ENCODE data around the gene TMIGD2.
"Not testable (repeated sequence)": the region's sequence is repeated elsewhere in the genome, so short reads cannot be mapped to it uniquely, and the experiment has no call there.

TMIGD2 gene

DNA sequence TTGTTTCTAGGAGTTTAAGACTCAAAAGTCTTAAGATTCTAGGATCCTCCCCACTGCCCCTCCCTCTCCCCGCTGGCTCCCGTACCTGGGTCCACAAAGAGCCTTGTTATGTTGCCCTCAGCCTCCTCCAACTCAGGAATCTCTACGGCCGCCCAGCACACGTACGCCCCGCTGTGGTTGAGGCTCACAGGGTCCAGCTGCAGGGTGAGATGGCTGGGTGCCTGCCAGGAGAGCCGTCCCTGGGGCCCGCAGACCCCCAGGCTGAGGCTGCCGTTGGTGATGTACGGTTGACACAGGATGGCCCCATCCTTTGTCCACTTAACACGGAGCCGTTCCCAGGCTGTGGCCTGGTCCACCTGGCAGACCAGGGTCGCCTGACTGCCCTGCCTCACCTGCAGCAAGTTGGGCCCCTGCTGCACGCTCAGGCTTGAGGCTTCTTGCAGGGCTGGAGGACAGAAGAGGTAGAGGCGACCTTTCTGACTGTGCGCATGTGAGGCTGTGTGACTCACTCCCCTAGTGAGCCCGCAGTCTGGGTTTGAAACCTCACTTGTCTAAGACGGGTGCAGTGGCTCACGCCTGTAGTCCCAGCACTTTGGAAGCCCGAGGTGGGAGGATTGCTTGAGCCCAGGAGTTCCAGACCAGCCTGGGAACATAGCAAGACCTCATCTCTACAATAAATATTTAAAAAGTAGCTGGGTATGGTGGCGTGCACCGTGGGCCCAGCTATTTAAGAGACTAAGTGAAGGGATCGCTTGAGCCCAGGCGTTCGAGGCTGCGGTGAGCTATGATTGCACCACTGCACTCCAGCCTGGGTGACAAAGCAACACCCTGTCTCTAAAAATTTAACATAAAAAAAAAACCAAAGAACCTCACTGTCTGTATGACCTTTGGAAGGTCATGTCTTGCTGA is 4.0 kb downstream of the TMIGD2 start:
- DNase-seq (ENCODE audit: low read depth): no peak

DNA sequence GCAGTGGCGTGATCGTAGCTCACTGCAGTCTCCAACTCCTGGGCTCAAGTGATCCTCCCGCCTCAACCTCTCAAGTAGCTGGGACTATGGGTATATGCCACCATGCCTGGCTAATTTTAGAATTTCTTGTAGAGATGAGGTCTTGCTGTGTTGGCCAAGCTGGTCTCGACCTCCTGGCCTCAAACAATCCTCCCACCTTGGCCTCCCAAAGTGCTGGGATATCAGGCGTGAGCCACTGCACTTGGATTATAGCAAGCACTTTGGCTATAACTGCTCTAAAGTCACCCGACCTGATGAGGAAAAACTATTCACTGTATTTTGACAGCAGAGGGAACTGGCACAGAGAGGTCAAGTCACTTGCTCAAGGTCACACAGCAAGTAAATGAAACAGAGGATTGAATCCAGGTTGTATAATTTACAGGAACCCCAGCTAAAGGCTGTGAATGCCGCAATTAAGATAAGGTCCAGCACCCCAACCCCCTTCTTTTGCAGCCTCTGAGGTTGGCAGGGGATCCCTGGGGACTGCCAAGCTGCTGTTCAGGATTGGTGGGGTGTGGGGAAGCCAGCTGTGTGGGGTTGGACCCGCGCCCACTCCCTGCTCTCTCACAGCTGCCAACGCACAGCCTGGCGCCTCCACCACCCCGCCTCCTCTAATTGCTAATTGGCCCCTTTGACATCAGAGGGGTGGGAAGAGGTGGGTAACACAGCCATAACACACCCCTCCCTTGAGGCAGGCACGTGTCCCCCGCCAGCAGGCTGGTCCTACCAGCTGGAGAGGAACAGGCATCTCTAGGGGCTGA is 6.0 kb downstream of the TMIGD2 start:
- DNase-seq (ENCODE audit: low read depth): no peak

DNA sequence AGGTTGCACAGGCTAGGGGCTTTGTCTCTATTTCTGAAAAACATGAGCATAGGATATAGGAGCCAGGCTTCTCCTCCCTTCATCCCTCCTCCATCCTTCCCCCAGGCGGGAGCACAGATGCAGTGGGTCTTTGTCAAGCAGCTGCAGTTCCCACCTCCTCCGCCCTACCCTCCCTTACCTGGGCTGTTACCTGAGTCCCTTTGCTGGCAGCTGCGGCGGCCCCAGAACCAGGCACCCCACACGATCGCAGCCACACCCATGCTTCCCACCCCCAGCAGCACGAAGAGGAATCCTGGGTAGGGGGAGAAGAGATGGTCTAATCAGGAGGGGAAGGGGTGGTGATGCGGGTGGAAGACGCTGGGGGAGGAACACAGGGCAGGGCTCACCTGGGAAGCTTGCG is 7.8 kb downstream of the TMIGD2 start:
- DNase-seq (ENCODE audit: low read depth): no peak

DNA sequence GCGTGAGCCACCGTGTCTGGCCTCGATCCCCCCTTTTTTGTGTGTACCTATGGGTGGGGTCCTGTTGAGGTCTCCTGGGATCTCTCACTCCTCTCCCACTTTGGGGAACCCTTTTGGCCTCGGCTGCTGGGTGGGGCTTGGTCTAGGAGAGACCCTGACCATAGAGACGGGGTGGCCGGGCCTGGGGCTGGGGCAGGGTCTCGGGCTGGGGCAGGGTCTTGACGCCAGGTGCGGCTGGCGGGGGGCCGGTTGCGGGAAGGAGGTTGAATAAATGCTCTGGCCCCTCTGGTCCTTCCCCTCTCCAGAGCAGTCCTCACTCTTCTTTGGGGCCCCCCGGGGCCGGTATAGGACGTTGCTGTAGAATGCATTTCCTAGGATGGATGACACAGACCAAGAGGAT is 9.7 kb downstream of the TMIGD2 start:
- no peak for DNase-seq (ENCODE audit: low read depth)

DNA sequence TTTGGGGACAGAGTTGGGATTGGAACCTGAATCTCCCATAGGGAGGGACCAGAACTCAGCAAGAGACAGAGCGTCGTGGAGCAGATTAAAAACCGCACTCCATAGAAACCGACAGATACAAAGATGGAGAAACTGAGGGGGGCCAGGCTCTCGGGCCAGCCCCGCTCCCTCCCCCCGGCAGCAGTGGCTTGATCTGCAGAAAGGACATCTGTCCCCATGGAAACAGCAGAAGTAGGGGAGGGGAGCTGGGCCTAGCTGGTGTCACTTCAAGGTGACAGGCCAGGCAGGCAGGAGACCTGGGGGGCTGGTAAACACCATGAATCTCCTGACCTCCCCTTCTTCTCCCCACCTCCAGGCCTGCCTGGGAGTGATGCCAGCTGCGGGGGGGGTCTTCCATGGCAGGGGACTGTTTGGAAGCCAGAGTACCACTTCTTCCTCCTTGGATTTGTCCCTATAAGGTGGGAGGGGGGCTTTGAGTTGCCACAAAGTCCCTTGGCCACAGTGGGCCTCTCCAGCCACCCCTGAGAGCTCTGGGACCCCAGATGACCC is 10.9 kb downstream of the TMIGD2 start:
- DNase-seq (ENCODE audit: low read depth): no peak

DNA sequence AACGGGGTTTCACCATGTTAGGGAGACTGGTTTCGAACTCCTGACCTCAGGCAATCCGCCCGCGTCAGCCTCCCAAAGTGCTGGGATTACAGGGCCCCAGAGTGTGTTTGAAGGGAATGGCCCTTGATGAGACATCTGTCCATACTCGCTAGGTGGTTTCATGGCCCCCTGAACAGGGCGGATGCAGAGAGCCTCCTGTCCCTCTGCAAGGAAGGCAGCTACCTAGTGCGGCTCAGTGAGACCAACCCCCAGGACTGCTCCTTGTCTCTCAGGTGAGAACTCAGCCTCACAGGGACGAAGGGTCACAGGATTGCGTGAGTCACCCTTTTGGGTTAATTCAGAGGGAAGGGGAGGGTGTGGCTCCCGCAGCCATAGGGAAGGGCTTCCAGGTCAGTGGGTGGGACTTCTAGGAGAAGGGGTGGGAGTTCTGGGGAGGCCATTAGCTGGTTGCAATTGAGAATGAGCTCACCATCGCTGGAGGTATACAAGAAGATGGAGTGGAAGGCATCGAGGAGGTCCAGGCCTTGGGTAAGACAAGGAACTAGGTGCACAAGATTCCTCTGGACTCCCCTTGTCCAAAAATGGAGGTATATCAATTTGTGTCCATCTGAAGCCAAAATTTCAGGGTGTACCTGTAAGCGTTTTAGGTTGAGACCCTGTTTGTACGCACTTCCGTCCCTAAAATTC is 14.0 kb downstream of the TMIGD2 start:
- no peak for DNase-seq (ENCODE audit: low read depth)

DNA sequence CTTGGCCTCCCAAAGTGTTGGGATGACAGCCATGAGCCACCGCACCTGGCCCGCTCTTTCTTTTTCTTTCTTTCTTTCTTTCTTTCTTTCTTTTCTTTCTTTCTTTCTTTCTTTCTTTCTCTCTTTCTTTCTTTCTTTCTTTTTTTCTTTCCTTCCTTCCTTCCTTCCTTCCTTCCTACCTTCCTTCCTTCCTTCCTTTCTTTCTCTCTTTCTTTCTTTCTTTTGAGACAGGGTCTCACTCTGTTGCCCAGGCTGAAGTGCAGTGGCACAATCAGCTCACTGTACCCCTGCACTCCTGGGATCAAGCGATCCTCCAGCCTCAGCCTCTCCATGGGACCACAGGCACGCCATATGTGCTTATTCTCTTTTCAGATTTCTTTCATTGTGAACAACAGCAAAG is 16.0 kb downstream of the TMIGD2 start:
- DNase-seq (ENCODE audit: low read depth): not testable (repeated sequence)

DNA sequence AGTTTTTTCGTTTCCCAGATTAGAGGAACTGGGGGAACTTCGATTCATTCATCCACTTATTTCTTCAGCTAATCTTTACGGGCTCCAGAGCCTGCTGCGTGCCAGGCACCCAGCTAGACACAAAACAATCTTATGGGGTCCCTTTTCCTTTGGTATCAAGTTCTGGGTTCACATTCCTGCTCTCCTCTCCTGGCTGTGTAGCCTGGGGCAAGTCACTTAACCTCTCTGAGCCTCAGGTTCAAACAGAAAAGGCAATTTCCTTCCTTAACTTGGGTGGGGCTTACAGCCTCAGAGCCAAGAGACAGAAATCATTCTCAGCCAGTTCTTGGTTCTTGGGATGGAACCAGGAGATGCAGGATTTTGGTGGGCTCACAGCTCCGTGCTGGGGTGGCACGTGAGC is 17.2 kb downstream of the TMIGD2 start:
- no peak for DNase-seq (ENCODE audit: low read depth)

DNA sequence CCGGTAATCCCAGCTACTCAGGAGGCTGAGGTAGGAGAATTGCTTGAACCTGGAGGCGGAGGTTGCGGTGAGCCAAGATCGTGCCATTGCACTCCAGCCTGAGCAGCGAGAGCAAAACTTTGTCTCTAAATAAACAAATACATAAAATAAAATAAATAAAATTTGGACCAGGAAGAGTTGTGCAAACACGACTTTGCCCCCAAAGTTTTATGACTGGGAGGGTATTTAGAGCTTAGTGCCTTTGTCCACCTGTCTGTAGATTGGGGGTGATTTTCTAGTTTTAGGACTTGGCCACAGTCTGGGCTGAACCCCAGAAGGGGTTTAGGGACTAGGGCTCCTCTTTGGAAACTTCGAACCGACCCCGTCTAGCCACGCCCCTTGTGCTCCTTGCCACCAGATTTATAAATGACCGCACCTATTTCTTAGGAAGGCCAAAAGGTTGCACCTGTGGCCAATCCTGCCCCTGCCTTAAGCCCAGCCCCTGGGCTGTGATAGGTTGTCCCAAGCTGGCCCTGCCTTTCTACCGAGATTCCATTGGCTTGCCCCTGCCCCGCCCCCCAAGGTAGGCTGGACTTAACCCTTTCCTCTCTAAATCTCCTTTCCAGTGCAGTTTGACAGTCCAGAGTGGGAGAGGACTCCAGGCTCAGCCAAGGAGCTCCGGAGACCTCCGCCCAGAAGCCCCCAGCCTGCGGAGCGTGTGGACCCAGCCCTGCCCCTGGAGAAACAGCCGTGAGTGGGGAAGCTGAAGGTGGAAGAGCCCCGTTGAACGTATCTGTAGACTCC is 17.8 kb downstream of the TMIGD2 start:
- no peak for DNase-seq (ENCODE audit: low read depth)

DNA sequence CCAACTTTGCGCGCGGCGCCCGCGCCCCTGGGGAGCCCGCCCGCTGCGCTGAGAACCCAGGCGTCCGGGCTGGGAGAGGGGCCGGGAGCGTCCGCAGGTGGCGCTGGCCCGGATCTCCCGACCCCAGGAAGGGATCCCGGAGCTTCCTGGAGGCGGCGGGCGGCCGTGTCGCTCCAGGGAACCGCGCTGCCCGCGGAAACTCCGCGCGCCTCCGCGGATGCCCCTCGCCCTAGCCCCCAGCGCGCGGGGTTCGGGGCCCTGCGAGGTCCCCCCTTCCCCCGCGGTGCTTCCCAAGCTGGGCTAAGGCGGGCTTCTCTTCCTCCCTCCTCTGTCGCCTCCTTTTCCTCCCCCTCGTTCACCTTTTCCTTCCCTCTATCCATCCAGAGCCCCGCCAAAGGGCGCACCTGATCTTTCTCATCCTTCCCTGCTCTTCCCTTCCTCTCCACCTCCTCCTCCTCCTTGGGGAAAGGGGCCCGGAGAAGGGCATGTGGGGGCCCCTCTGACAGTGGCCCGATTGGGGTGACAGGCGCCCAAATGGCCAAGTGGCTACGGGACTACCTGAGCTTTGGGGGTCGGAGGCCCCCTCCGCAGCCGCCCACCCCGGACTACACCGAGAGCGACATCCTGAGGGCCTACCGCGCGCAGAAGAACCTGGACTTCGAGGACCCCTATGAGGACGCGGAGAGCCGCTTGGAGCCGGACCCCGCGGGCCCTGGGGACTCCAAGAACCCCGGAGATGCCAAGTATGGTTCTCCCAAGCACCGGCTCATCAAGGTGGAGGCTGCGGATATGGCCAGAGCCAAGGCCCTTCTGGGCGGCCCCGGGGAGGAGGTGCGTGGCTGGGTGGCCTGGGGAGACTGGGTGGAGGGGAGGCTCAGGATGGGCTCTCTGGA is 22.4 kb downstream of the TMIGD2 start:
- DNase-seq (ENCODE audit: low read depth): no peak

DNA sequence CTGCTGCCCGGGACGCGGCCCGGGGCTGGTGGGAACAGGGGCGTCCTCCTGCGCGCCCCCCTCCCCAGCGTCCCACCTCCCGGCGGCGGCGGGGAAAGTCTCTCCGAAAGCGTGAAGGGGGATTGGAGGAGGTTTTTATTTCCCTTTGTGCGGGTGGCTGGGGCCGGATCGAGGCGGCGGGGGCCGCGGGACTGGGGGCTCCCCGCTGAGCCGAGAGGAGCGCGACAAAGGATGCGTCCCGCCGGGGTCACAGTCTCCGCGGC is 23.0 kb downstream of the TMIGD2 start:
- no peak for DNase-seq (ENCODE audit: low read depth)

DNA sequence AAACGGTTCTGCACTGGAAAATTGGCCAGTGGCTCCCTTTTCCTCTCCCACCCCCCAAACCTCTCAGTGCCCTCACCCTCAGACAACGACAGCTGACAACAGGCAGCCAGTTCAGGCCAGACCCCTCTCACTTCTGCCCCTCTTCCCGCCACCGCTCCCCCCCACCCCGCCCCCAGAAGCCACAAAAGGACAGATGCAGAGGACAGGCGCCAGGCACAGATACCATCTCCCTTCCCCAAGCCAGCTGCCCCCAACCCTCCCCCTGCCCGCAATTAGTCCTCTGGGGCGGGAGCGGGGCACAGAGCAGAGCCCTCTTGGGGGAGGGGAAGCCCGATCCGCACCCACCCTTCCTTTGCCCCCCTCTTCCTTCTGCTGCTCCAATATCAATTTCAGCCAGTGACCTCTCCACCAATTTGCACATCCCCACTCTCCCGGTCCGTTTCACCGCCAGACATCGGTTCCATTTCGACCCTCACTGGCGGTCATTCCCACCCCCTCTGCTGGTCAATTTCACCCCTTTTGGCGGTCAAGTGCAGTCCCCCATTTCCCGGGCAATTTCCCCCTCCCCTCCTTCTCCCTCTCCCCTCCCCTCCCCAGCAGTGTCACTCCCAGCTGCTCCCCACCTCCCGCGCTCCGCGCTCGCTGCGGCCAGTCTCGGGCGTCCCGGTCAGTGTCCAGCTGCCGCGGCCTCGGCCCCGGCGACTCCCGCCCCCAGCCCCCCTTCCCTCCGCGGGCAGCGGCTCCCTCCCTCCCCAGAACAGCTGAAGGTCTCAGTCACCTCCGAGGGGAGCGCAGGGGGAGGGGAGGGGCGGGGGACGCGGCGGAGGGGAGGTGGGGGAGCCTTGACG is 23.5 kb downstream of the TMIGD2 start, which contains the start of gene SHD:
SHD (plus strand) TSS at position 848 of the 848 bp plus-strand sequence. CDS start 798 bp downstream, outside the sequence.
- DNase-seq (ENCODE audit: low read depth): no peak

DNA sequence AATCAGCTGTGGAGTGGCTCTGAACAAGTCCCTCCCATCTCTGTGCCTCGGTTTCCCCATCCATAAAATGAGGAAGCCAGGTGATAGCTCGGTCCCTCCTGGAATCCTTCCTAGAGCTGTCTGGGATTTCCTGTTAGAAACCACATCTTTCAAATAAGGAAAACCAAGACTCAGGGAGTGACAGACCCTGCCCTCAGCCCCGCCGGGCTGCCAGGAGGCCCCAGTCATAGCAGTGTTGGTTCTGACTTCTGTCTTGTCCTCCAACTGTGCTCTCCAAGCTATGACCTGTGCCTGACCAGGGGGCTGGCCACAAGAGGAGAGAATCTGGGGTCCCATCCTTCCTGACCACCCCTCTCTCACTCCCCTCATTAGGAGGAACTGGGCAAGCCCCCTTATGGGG is 24.2 kb downstream of the TMIGD2 start:
- no peak for DNase-seq (ENCODE audit: low read depth)

DNA sequence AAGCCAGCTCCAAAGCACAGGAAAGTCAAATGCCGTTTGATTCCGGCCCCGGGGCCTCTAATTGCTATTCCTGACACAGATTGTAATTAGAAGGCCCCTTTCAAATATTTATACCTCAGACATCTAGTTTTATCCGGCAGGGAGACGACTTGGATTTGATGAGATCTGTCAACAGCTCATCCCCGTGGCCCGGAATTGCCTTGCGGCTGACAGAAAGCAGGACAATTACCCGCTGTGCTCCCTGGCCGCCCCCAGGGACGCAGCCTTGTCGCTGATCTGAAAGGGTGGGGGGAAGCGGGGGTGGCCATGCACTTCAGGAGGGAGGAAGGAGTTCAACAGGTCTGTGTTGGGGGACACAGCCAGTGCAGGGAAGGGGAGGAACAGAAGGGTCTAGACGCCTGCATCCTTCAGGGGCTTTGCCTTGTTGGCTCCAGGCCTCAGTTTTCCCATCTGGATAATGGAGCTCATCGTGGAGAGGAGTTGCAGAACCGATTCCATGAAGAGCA is 24.9 kb downstream of the TMIGD2 start:
- no peak for DNase-seq (ENCODE audit: low read depth)

DNA sequence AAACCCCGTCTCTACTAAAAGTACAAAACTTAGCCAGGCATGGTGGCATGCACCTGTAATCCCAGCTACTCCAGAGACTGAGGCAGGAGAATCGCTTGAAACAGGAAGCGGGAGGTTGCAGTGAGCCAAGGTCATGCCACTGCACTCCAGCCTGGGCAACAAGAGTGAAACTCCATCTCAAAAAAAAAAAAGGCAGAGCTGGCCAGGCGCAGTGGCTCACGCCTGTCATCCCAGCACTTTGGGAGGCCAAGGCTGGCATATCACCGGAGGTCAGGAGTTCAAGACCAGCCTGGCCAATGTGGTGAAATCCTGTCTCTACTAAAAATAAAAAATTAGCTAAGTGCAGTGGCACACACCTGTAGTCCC is 27.9 kb downstream of the TMIGD2 start:
- not testable (repeated sequence) for DNase-seq (ENCODE audit: low read depth)

DNA sequence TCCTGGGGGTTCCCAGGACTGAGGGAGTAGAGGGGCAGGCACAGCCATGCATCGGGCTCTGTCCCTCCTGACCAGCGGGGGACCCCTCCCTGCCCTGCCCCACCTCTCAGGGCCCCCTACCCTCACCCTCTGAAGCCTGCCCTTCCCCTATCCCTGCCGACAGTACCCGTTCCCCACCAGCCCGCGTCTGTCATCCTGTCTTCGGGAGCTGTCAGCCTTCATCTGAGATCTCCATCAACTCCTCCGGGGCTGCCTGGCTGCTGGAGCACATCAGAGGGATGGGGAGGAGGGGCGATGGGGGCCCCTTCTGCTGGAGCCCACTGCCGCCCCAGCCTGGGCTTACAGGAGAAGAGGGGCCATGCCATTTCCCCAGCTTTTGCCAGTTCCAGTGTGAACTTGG is 29.3 kb downstream of the TMIGD2 start:
- no peak for DNase-seq (ENCODE audit: low read depth)

DNA sequence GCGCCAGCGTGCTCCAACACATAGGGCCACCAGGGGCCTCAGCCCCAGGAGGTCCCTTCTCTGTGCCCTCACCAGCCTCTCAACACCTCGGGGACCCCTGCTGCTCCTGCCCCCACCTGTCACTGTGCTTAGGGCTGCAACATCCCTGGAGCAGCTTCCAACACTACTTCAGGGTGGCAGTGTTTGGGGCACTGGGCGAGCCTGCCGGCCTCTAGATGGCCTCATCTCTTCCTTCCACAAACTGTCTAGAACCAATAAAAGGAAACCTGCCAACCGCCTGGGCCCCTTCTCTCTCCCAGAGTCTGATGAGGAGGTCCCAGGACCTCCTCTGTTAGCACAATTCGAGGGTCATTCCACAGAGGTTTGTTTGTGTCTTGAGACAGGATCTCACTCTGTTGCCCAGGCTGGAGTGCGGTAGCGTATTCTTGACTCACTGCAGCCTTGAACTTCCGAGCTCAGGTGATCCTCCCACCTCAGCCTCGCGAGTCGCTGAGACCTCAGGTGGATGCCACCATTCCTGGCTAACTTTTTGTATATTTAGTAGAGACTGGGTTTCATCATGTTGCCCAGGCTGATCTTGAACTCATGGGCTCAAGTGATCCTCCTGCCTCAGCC is 33.3 kb downstream of the TMIGD2 start:
- DNase-seq (ENCODE audit: low read depth): no peak

DNA sequence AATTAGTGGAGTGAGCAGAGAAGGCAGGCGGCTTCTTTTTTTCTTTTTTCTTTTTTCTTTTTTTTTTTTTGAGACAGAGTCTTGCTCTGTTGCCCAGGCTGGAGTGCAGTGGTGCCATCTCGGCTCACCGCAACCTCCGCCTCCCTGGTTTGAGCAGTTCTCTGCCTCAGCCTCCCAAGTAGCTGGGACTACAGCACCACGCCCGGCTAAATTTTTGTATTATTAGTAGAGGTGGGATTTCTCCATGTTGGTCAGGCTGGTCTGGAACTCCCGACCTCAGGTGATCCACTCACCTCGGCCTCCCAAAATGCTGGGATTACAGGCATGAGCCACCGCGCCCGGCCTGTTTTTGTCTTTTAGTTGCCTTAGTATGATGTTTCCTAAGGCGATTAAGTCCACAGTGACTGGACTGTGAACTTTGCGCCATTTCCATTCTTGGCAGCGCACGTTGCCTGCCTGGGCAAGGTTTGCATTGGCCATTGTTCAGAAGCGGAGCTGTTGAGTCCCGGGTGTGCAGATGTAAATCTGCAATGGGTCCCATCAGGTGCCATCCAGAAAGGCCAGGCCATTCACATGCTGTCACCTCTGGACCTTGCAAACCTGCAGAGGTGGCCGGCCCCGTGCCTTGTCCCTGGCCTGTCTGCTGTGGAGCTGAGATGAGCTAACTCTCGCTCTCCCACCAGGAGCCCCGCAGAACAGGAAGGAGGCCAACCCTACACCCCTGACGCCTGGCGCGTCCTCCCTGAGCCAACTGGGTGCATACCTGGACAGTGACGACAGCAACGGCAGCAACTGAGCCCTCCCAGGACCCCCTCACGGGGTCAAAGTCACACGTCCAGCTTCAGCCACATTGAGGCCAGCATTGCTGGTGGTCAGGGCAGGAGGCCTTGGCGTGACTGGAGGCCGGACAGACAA is 34.0 kb downstream of the TMIGD2 start:
- no peak for DNase-seq (ENCODE audit: low read depth)

All from stromal cell of bone marrow (primary cell).